ENCODE results near the gene CHCHD6. TPM values are rescaled to one million over a fixed set of nuclear protein-coding genes. Genes with fewer than 3 reads are reported as not detected.

Gene CHCHD6
- total and polyA plus RNA-seq, 2 of the 4 experiments (the other 2 are of a cell fraction): 18.8 to 28.9 TPM

- no TSS peak for BruUV-seq (replicated peaks)
- Histone ChIP-seq H4K91ac (ENCODE audit: insufficient read depth, low read depth, low read length) (no peak overlapping the region), H3K4me1 (ENCODE audit: control insufficient read depth, insufficient read depth, low read length) (peaks cover 20% of the 10 kb centered on the region), H2AFZ (replicated peaks; ENCODE audit: low read length, poor library complexity) (no peak overlapping the region), H3K79me1 (ENCODE audit: low read depth in 1 of 2, low read length in 2 of 2) (peaks cover 36 to 72% of the 10 kb centered on the region in 2 experiments), H4K20me1 (ENCODE audit: insufficient read depth, low read length) (peaks cover 47% of the 10 kb centered on the region), H2BK120ac (ENCODE audit: low read depth, low read length) (no peak overlapping the region), H2BK5ac (ENCODE audit: low read depth, low read length, poor library complexity, severe bottlenecking) (no peak overlapping the region), H3K36me3 (ENCODE audit: control insufficient read depth, insufficient read depth, low read length) (peaks cover 22% of the 10 kb centered on the region; the same call in 1 of the 2 replicates), H3K56ac (ENCODE audit: extremely low read depth, insufficient read depth, low read length) (no peak overlapping the region), H3K14ac (replicated peaks; ENCODE audit: low read depth, low read length) (no peak overlapping the region), H2AK5ac (ENCODE audit: low read depth, low read length) (no peak overlapping the region), H2BK15ac (ENCODE audit: low read depth, low read length) (no peak overlapping the region), H3K27me3 (ENCODE audit: control insufficient read depth, insufficient read depth, low read length) (no peaks in the 10 kb centered on the region), H3K9me1 (ENCODE audit: insufficient read depth, low read length) (peaks cover 26% of the 10 kb centered on the region), H4K8ac (ENCODE audit: low read depth in 2 of 2, low read length in 2 of 2) (no peak overlapping the region), H3K23ac (ENCODE audit: low read depth, low read length) (no peak overlapping the region), H3K18ac (ENCODE audit: low read depth, low read length) (no peak overlapping the region), H3K9ac (ENCODE audit: low read depth, low read length) (no peak overlapping the region), H3K4me2 (ENCODE audit: low read depth, low read length) (no peak overlapping the region), H2BK20ac (ENCODE audit: low read depth, low read length) (no peak overlapping the region), H3K4me3 (ENCODE audit: insufficient read depth, low read depth, low read length) (no peak overlapping the region), H3K9me3 (ENCODE audit: control insufficient read depth, insufficient read depth, low read length) (no peaks in the 10 kb centered on the region), H4K5ac (ENCODE audit: low read depth, low read length) (no peak overlapping the region), H2AK9ac (replicated peaks; ENCODE audit: low read depth, low read length, poor library complexity) (no peak overlapping the region), H3K4ac (ENCODE audit: low read depth, low read length) (no peak overlapping the region), H3K27ac (ENCODE audit: insufficient read depth, low read length) (no peak overlapping the region)
- no CpG with 5 or more reads among the region's 3 CpGs for WGBS, 2 experiments (ENCODE audit: extremely low coverage in 2 of 2, insufficient read length in 1 of 2)
- DNase-seq (no peak), ATAC-seq (ENCODE audit: low read depth) (no peak)
- in situ Hi-C loops (cut with MboI; ENCODE audit: low sequenced_read_pairs): no loop called here
- dilution Hi-C loops (cut with HindIII; ENCODE audit: low sequenced_read_pairs, unreplicated experiment): no loop called here
- ChIA-PET CTCF (no interaction called here), POLR2A (ENCODE audit: unreplicated experiment) (no interaction called here)
- no peak for TF ChIP-seq CEBPB (IDR thresholded peaks at IDR 0.05; ENCODE audit: low read depth, low read length)
- no peak for TF ChIP-seq RAD21 (IDR thresholded peaks at IDR 0.05; ENCODE audit: low read length)
- TF ChIP-seq FOS (IDR thresholded peaks at IDR 0.05; ENCODE audit: low read depth, low read length): no peak
- TF ChIP-seq MAZ (IDR thresholded peaks at IDR 0.05; ENCODE audit: borderline replicate concordance, low read depth, low read length): no peak
- no peak for TF ChIP-seq CHD1 (IDR thresholded peaks at IDR 0.05; ENCODE audit: low read depth, low read length)
- TF ChIP-seq SMC3 (IDR thresholded peaks at IDR 0.05; ENCODE audit: low read depth, low read length): no peak
- intact Hi-C loops (cut with micrococcal nuclease): no loop called here
Observed at GRCh38 chr3:126998728-126999127, 294.7 kb downstream of the CHCHD6 start.

All from IMR-90 (cell line).